HG03175 (cell line): ENCODE results near the gene PRICKLE1.

Experiments used
- ATAC-seq: cut with Tn5 transposase; IDR thresholded peaks from one replicate; pipeline ENCODE4 v1.9.1; 2021; ENCODE audit warnings: mild to moderate bottlenecking, moderate library complexity; ENCODE audit not compliant: unreplicated experiment

Gene PRICKLE1

GRCh38 chr12:42589465-42590329, at the start of gene PRICKLE1:
PRICKLE1 (minus strand) TSS chr12:42589746; CDS start chr12:42472516, 117,230 bp downstream.
- peak; percentile 64 for ATAC-seq

- ATAC-seq, result no peak
These were observed 49.2 kb upstream of the PRICKLE1 start for GRCh38 chr12:42638697-42639096.

GRCh38 chr12:42638011-42638410, 48.5 kb upstream of the PRICKLE1 start:
- ATAC-seq, result no peak

- ATAC-seq, result no peak
These were observed 47.4 kb upstream of the PRICKLE1 start for GRCh38 chr12:42636993-42637392.

GRCh38 chr12:42633594-42633993, 44.0 kb upstream of the PRICKLE1 start:
- ATAC-seq, result no peak

GRCh38 chr12:42631513-42631912, 42.0 kb upstream of the PRICKLE1 start:
- no peak for ATAC-seq

- no peak for ATAC-seq
These were observed 40.8 kb upstream of the PRICKLE1 start for GRCh38 chr12:42630314-42630713.

- ATAC-seq, result no peak
These were observed 37.6 kb upstream of the PRICKLE1 start for GRCh38 chr12:42627151-42627550.

- ATAC-seq, result no peak
These were observed 36.1 kb upstream of the PRICKLE1 start for GRCh38 chr12:42625611-42626010.

GRCh38 chr12:42617622-42618021, 28.1 kb upstream of the PRICKLE1 start:
- no peak for ATAC-seq

GRCh38 chr12:42615006-42615405, 25.5 kb upstream of the PRICKLE1 start:
- no peak for ATAC-seq

GRCh38 chr12:42612231-42612613, 22.7 kb upstream of the PRICKLE1 start:
- no peak for ATAC-seq

GRCh38 chr12:42611571-42612230, 22.2 kb upstream of the PRICKLE1 start:
- ATAC-seq, result no peak

- ATAC-seq, result no peak
These were observed 20.1 kb upstream of the PRICKLE1 start for GRCh38 chr12:42609605-42610004.

- ATAC-seq, result no peak
These were observed 18.8 kb upstream of the PRICKLE1 start for GRCh38 chr12:42608196-42608825.

GRCh38 chr12:42607584-42608058, 18.1 kb upstream of the PRICKLE1 start:
- ATAC-seq, result no peak

- ATAC-seq, result no peak
These were observed 16.9 kb upstream of the PRICKLE1 start for GRCh38 chr12:42606471-42606870.

GRCh38 chr12:42605685-42606084, 16.1 kb upstream of the PRICKLE1 start:
- ATAC-seq, result no peak

GRCh38 chr12:42603246-42603990, 13.9 kb upstream of the PRICKLE1 start:
- no peak for ATAC-seq

- no peak for ATAC-seq
These were observed 4.3 kb upstream of the PRICKLE1 start for GRCh38 chr12:42593874-42594273.
